GM20000 (cell line): ENCODE data around the gene DEPDC5.

Source experiments
- DNase-seq: peaks from one replicate; pipeline ENCODE4 v3.0.0; 2012; ENCODE audit warnings: low spot score
- CTCF ChIP-seq: IDR thresholded peaks from 2 replicates; pipeline ENCODE4 v1.5.1; 2012; ENCODE audit warnings: mild to moderate bottlenecking, control low read depth; ENCODE audit errors: extremely low read depth, missing control alignments

DEPDC5 gene

GRCh38 chr22:31872209-31872608, 118.4 kb downstream of the DEPDC5 start:
- DNase-seq, result no peak
- no peak for TF ChIP-seq CTCF

- no peak for TF ChIP-seq CTCF
- no peak for DNase-seq
Measured at GRCh38 chr22:31874821-31875220, 121.0 kb downstream of the DEPDC5 start.

DNA sequence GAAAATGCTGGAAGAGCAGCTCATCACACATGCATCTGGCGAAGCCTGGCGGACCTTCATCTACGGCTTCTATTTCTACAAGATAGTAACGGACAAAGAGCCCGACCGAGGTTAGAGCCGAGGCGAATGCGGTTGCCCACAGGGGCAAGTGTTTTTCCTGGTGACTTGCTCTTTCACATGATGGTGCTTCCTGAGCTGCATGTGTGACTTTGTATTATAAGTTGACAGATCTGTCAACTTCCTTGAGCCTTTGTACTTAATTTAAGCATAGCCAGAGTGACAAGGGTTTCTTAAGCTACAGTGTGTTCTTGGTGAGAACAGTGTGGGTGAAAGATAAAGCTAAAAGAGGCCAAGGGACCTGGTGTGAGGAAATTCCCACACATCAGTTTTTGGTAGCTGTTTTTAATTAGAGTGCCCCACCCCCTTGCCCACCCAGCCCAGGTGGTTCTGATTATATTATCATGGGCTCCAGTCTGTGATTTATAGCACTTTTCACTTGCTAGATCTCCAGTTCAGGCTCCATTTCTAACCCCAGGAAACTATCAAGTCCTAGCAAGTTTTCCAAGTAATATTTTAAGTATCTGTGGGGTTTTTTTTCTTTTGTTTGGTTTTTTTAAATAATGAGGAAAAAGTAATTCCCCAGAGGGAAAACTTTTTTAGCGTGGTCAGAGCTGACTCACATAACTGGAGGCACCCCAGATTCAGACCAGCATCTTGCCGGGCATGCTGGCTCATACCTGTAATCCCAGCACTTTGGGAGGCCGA, 122.5 kb downstream of the DEPDC5 start:
- no peak for DNase-seq
- TF ChIP-seq CTCF, result no peak

GRCh38 chr22:31879585-31879984, 125.8 kb downstream of the DEPDC5 start:
- no peak for DNase-seq
- no peak for TF ChIP-seq CTCF

GRCh38 chr22:31881200-31881599, 127.4 kb downstream of the DEPDC5 start:
- TF ChIP-seq CTCF, result no peak
- no peak for DNase-seq

- no peak for TF ChIP-seq CTCF
- no peak for DNase-seq
Measured at GRCh38 chr22:31881865-31882264, 128.0 kb downstream of the DEPDC5 start.

DNA sequence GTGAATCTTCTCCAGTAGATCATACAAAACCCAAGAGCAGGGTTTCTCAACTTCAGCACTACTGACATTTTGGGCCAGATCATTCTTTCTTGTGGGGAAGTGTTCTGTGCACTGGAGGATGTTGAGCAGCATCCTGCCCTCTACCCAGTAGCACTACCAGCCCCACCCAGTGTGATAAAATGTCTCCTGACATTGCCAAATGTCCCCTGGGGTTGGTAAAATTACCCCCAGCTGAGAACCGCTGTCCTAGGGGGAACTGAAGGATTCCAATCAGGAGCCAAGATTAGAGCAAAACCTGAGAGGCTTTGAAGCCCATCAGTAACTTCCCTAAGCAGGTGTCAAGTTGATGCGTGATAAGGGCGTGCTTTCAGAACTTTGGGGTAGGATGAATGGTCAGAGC, 129.2 kb downstream of the DEPDC5 start:
- no peak for TF ChIP-seq CTCF
- no peak for DNase-seq
